NCI-H524 treated with DMSO at 0.1 percent for 48 hours (cell line): ENCODE data around the gene GPR161.

Experiments
- DNase-seq: peaks from one replicate; lab custom pipeline; 2025; lab: John Stamatoyannopoulos, UW

GPR161 gene

GRCh38 chr1:168106274-168106673, 30.5 kb downstream of the GPR161 start:
- DNase-seq, result no peak

- DNase-seq, result no peak
These were observed 30.9 kb downstream of the GPR161 start for GRCh38 chr1:168105846-168106245.

- DNase-seq, result no peak
These were observed 32.2 kb downstream of the GPR161 start for GRCh38 chr1:168104535-168104934.

GRCh38 chr1:168102487-168102886, 34.2 kb downstream of the GPR161 start:
- DNase-seq, result no peak

- DNase-seq, result no peak
These were observed 35.4 kb downstream of the GPR161 start for GRCh38 chr1:168101336-168101735.

GRCh38 chr1:168100315-168101002, 36.3 kb downstream of the GPR161 start:
- DNase-seq, result no peak

- no peak for DNase-seq
These were observed 37.4 kb downstream of the GPR161 start for GRCh38 chr1:168099337-168099801.

GRCh38 chr1:168098534-168099320, 38.0 kb downstream of the GPR161 start:
- DNase-seq, result no peak

- no peak for DNase-seq
These were observed 38.7 kb downstream of the GPR161 start for GRCh38 chr1:168097921-168098528.

GRCh38 chr1:168096296-168097165, 40.2 kb downstream of the GPR161 start:
- no peak for DNase-seq

GRCh38 chr1:168095476-168095875, 41.3 kb downstream of the GPR161 start:
- no peak for DNase-seq

GRCh38 chr1:168093616-168094015, 43.1 kb downstream of the GPR161 start:
- DNase-seq, result no peak

GRCh38 chr1:168092566-168093355, 44.0 kb downstream of the GPR161 start:
- DNase-seq, result no peak

GRCh38 chr1:168091720-168092550, 44.8 kb downstream of the GPR161 start:
- no peak for DNase-seq

- DNase-seq, result no peak
These were observed 45.7 kb downstream of the GPR161 start for GRCh38 chr1:168091063-168091462.

GRCh38 chr1:168090395-168090794, 46.3 kb downstream of the GPR161 start:
- DNase-seq, result no peak

- no peak for DNase-seq
These were observed 46.8 kb downstream of the GPR161 start for GRCh38 chr1:168089979-168090337.

- DNase-seq, result no peak
These were observed 47.3 kb downstream of the GPR161 start for GRCh38 chr1:168089326-168089978.

GRCh38 chr1:168088511-168089325, 48.0 kb downstream of the GPR161 start:
- no peak for DNase-seq
